GM19099 (cell line): ENCODE results near the gene ZYG11A.

Experiments used
- POLR2A ChIP-seq: IDR thresholded peaks from 3 replicates; pipeline ENCODE4 v1.6.1; 2011; ENCODE audit warnings: low read depth; ENCODE audit not compliant: insufficient read length; ENCODE audit errors: extremely low read depth

ZYG11A gene

DNA sequence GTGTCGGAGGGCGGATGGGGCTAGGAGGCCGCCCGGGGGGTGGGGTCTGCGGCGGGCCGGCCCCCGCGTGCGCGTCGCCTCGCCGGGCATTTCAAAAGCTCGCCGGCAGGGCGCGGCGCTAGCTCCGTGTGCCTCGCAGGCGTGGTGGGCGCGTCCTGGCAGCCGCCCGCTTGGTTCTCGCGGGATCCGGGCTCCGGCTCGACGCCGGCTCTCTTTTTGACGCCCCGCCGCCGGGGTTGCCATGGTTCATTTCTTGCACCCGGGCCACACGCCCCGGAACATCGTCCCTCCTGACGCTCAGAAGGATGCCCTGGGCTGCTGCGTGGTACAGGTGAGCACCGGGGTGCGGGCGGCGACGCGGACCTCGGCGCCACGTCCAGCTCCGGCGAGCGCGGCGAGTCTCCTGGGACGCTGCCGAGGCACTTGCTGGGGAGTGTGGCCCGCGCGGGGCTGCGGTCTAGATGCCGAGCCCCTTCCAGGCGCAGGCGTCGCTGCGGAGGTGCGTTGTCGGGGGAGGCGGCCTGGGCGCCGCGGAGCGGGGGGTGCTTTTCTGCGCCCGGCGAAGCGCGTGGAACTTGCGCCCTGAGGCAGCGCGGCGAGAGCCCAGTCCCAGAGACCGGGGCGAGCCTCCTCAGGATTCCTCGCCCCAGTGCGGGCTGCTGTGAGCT, at the start of gene ZYG11A:
ZYG11A (plus strand) TSS at position 118 of the 668 bp plus-strand sequence; CDS start at position 242, 124 bp downstream.
- TF ChIP-seq POLR2A: peak; percentile 62

DNA sequence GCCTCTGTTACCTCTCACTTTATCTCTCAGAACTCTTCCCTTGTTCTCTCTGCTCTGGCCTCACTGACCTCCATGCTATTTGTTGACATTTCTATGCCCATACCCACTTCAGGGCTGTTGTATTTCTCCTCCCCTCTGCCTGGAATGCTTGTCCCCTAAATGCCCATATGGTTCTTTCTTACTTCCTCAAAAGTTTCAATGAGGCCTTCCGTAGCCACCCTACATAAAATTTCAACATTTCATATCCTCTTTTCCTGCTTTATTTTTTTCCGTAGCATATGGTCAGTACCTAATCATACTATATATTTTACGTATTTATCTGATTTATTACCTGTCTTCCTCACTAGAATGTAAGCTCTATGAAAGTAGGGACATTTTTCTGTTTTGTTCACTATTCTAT, 47.1 kb upstream of the ZYG11A start:
- no peak for TF ChIP-seq POLR2A

DNA sequence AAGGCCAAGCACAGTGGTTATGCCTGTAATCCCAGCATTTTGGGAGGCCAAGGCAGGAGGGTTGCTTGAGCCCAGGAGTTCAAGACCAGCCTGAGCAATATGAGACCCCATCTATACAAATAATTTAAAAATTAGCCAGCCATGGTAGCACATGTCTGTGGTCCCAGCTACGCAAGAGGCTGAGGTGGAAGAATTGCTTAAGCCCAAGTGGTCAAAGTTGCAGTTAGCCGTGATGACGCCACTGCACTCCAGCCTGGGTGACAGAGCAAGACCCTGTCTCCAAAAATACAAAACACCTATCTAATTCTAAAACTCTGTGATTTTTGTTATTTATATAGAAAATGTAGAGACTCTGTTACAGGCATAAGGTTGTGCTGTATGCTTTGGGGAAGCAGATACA, 44.2 kb upstream of the ZYG11A start:
- TF ChIP-seq POLR2A: no peak

DNA sequence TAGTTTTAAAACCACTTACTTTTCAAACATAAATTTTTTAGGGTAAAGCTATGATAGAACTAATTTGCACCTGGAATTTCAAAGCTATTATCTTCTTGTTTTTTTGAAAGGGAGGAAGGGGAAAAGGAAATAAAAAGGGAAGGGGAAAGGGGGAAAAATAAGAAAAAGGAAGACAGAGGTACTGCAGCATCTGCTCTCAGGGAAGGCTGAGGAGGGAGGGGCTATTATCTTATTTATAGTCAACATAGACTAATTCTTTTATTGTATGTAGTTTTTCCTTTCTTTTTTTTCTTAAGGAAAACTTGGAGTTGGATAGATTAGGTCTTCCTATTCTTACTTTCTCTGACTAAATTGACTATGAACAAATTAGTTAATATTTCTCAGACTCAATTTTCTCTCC, 41.5 kb upstream of the ZYG11A start:
- TF ChIP-seq POLR2A: no peak

DNA sequence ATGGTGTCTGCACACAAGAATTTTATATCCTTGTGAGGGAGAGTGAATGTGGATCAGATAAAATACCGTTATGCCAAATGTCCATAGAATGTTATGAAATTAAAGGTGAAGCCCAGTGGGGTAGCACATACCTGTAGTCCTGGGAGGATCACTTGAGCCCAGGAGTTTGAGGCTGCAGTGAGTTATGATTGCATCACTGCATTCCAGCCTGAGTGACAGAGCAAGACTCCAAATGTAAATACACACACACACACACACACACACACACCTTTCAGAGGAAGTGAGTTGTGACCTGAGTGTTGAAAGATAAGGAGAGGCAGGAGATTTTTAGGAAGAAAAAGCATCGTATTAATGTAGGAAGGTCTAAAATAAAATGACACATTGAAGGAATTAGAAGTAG, 28.1 kb upstream of the ZYG11A start:
- no peak for TF ChIP-seq POLR2A

DNA sequence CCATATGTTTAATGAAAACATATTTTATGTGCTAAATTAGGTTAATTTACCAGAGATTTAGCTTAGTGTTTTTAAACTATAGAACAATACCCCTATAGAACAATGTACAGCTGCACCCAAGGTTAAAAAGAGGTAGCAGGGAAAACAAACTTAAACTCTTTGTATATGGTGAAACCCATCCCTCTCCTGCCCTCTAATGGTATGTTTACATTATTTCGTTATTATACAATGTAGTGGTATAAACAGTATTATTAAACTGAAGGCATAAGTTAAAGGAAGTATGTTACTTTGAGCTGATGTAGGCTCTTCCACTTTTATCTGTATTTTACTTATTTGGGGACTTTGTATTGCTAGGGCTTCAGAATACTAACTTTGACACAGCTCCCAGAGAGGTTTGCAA, 16.7 kb upstream of the ZYG11A start:
- no peak for TF ChIP-seq POLR2A

DNA sequence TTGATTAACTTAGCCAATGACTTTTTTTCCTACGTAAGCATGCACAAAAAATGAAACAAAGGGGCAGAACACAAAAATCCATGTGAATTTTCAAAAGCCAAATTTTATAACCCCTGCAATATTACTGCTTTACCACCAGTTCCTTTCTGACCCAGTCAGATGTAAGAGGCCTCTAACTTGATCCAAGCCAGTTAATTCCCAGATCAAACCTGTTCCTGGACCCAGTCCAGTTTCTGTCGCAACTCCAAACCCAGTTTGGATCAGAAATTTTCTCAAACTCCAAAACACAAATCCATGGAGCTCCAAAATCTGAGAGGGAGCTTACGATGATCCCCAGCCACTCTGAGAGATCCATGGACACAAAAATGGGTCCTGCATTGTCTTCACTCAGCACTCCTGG, 7.8 kb upstream of the ZYG11A start:
- TF ChIP-seq POLR2A: no peak

DNA sequence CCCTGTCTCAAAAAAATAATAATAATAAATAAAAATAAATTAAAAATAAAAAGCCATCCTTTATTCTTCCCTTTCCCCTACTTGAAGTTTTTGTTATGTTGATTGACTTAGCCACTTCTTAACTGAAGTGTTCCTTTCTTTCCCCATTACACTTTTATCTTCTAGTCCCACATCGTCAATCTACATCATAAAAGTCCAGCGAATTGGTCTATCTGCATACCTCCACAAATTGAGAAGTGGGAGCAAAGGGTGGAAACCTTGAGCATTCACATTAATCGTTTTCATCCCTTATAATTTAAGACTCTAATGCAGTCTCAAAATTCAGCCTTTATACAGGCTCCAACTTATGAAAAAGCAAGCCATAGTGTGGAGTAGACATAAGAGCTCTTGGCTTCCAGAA, 6.5 kb upstream of the ZYG11A start:
- no peak for TF ChIP-seq POLR2A

DNA sequence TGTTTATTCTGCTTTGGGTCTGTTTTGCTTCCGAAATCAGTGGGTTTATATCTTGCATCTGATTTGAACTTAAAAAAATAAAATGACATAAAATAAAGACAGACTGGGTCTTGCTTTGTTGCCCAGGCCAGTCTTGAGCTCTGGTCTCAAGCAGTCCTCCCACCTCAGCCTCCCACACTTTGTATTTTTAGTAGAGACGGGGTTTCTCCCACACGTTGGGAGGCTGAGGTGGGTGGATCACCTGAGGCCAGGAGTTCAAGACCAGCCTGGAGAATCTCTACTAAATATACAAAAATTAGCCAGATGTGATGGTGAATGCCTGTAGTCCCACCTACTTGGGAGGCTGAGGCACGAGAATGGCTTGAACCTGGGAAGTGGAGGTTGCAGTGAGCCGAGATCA, 5.9 kb downstream of the ZYG11A start:
- no peak for TF ChIP-seq POLR2A

DNA sequence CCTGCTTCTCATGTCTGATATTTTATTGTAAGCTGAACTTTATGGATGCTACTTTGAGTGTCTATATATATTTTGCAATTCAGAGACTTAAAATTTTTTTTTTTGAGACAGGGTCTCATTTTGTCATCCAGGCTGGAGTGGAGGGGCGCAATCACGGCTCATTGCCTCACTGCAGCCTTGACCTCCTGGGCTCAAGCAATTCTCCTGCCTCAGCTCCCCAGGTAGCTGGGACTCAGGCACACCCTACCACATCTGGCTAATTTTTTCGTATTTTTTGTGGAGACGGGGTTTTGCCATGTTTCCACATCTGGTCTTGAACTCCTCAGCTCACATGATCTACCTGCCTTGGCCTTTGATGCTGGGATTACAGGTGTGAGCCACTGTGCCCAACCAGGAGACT, 8.4 kb downstream of the ZYG11A start:
- no peak for TF ChIP-seq POLR2A

DNA sequence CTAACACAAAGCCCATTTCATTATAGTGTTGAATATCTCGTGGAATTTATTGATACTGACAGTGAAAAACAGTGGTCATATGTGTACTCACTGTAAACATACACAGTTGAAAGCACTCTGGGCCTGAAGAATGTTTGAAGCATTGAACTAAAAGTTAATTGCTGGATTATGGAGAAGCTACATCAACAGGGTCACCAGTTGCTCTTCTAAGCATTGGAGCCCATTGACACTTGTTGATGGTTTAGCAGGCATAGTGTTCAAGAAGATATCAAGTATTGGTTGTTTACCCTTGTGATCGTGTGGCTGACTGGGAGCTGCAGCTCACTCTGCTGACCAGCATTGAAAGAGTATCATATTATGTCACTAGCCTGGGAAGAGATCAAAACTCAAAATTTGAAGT, 10.3 kb downstream of the ZYG11A start:
- no peak for TF ChIP-seq POLR2A

DNA sequence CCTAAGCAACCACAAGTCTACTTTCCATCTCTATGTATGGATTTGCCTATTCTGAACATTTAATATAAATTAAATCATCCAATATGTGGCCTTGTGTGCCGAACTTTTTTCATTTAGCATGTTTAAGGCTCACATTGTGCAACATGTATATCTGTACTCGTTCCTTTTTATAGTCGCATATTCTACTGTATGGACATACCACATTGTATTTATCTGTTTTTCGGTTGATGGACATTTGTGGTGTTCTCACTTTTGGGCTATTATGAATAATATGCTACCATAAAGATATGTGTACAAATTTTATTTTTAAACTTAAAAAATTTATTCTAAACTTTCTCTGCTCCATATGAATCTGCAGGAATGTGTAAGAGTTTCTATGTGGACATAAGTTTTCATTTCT, 13.0 kb downstream of the ZYG11A start:
- TF ChIP-seq POLR2A: no peak

DNA sequence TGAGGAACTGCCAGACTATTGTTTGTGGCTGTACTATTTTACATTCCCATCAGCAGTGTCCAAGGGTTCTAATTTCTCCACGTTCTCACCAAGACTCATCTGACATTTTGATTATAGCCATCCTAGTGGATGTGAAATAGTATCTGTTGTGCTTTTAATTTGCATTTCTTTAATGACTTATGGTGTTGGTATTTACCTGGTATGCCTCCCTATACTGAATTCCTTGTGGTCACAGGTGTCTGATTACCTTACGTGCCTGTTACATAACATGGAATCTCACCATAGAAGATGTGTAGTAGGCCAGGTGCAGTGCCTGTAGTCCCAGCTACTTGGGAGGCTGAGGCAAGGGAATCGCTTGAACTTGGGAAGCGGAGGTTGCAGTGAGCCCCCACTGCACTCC, 13.5 kb downstream of the ZYG11A start:
- TF ChIP-seq POLR2A: no peak

DNA sequence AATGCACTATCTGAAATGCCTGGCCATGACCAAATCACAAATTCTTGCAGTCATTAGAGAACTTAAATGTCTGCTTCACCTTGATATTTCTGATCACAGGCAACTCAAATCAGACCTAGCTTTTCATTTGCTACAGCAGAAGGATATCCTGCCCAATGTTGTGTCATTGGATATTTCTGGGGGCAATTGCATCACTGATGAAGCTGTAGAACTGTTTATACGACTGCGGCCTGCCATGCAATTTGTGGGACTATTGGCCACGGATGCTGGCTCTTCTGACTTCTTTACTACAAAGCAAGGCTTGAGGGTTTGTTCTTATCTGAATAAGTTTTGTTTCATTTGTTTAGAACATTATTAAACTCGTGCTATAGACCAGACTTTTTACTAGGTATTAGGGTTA, 14.9 kb downstream of the ZYG11A start:
- no peak for TF ChIP-seq POLR2A

DNA sequence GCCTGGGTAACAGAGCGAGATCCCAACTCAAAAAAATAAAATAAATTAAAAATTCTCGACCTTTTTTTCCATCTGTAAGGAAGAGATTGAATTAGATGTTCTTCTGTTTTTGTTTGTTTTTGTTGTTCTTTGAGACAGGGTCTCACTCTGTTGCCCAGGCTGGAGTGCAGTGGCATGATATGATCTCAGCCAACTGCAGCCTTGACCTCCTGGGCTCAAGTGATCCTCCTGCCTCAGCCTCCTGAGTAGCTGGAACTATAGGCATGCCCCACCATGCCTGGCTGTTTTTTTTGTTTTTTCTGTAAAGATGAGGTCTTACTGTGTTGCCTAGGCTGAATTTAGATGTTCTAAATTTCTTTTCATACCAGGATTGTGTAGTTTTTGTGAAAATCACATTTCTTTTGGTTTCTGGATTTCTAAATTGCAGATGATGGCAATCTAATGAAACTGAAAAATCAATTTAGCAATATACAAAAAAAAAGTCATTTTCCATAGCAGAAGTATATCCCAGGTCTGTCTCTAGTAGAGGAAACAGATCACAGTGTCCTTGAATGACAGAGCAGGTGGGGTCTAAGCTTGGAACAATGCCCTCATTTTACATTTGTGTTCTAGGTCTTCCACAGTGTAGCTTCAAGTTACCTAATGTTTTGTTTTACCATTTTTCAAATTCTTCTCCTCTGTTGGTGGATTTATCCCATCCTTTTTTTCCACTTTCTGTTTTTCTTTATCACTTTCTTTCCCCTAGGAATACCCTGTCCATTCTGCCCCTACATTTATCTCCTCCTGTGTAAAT, 20.3 kb downstream of the ZYG11A start:
- TF ChIP-seq POLR2A: no peak

DNA sequence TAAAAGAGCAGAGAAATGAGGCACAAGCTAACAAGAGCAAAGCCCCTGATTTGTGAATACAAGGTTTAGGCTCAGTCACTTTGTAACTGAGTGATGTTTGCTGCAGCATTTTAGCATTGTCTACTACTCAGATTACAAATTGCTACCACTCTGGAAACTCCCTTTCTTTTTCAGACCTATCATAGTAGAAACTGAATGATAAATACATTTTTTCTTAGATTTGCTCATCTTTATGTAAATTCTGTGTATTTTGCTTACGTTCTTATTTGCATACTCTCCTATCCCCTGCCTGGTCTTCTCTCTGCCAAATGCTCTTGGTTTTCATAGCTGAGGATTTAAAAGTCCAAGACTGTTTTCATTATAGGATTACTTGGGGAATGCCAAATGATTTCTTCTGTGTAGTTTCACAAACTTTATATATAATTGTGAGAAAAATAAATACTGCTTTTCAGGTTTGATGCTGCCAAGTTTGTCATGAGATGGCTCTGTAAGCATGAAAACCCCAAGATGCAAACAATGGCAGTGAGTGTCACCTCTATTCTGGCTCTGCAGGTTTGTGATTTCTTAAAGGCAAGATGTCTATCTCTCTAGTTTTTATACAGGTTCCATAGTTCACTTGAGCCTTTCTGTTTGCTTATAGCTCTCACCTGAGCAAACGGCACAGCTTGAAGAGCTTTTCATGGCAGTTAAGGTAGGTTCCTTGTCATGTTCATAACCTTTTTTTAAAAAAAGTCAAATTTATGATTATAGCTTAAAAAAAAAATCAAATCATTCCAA, 24.7 kb downstream of the ZYG11A start:
- TF ChIP-seq POLR2A: peak; percentile 50
